ENCODE measurements around the gene CDC73. TPM values are rescaled to one million over a fixed set of nuclear protein-coding genes. Genes with fewer than 3 reads are reported as not detected.

CDC73 gene
- total RNA-seq, 1 experiment from 2014 or later: 62.5 TPM

DNA sequence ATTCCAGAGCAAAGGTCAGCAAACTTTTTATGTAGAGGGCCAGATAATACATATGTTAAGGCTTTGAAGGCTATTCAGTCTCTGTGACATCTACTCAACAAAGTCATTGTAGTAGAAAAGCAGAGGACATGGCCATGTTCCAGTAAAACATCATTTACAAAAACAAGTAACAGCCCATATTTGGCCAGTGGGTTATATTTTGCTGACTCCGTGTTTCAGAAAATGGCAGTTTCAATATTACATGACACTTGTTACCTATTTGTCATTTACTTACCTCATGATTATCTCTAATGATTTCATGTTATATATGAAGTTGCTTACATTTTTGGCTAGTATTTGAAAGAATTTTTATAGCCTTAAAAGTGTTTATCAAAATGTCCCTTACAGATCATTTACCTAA, 182.0 kb downstream of the CDC73 start:
- Histone ChIP-seq H3K79me1 (ENCODE audit: insufficient read depth, low read depth, low read length, poor library complexity, severe bottlenecking) (no peaks in the 10 kb centered on the region), H3K27me3 (ENCODE audit: insufficient read depth, low read length) (no peaks in the 10 kb centered on the region), H3K4me1 (ENCODE audit: insufficient read depth, low read length) (no peaks in the 10 kb centered on the region), H4K8ac (replicated peaks; ENCODE audit: insufficient read length, low read depth, low read length) (no peak overlapping the region), H2AFZ (ENCODE audit: low read length) (no peak overlapping the region), H2BK5ac (ENCODE audit: insufficient read length, low read length) (no peak overlapping the region), H2BK12ac (ENCODE audit: insufficient read length, low read depth, low read length) (no peak overlapping the region), H4K20me1 (ENCODE audit: control insufficient read depth, insufficient read depth, insufficient read length) (no peaks in the 10 kb centered on the region), H3K9ac (ENCODE audit: extremely low read depth, insufficient read length, low read length) (no peak overlapping the region), H3K23me2 (ENCODE audit: insufficient read length, low read depth, low read length, poor library complexity, severe bottlenecking) (no peaks in the 10 kb centered on the region), H4K91ac (ENCODE audit: insufficient read length, low read depth, low read length) (no peak overlapping the region), H3T11ph (ENCODE audit: low read length) (no peak overlapping the region), H2AK5ac (ENCODE audit: insufficient read length, low read length) (no peak overlapping the region), H3K4me2 (ENCODE audit: insufficient read depth, insufficient read length, low read length) (no peak overlapping the region), H3K56ac (ENCODE audit: insufficient read length, low read depth, low read length) (no peak overlapping the region), H3K4ac (ENCODE audit: low read depth, low read length) (no peak overlapping the region), H3K23ac (ENCODE audit: insufficient read length, low read depth, low read length) (no peak overlapping the region), H2BK120ac (ENCODE audit: low read depth, low read length, poor library complexity, severe bottlenecking) (no peak overlapping the region), H3K9me3 (ENCODE audit: control insufficient read depth, low read depth, low read length) (no peaks in the 10 kb centered on the region), H3K27ac (ENCODE audit: insufficient read length, low read depth, low read length) (no peak overlapping the region), H2BK20ac (ENCODE audit: low read depth, low read length, poor library complexity, severe bottlenecking) (no peak overlapping the region), H3K79me2 (ENCODE audit: insufficient read depth, low read length) (no peaks in the 10 kb centered on the region), H2BK15ac (ENCODE audit: low read depth, low read length) (no peak overlapping the region), H3K14ac (ENCODE audit: insufficient read depth, low read length) (no peak overlapping the region), H4K5ac (ENCODE audit: insufficient read length, low read depth, low read length) (no peak overlapping the region), H3K18ac (ENCODE audit: insufficient read length, low read depth, low read length) (no peak overlapping the region)
- Mint-ChIP-seq H3K27ac (no peak overlapping the region), H3K27me3 (ENCODE audit: low read depth) (no peaks in the 10 kb centered on the region; the same call in 1 of the 2 replicates), H3K4me3 (no peak overlapping the region), H3K36me3 (ENCODE audit: insufficient read depth in 1 of 3, low read depth in 3 of 3) (no peaks in the 10 kb centered on the region), H3K9me3 (no peaks in the 10 kb centered on the region), H3K4me1 (no peaks in the 10 kb centered on the region)
- TF ChIP-seq, protein P1, sequence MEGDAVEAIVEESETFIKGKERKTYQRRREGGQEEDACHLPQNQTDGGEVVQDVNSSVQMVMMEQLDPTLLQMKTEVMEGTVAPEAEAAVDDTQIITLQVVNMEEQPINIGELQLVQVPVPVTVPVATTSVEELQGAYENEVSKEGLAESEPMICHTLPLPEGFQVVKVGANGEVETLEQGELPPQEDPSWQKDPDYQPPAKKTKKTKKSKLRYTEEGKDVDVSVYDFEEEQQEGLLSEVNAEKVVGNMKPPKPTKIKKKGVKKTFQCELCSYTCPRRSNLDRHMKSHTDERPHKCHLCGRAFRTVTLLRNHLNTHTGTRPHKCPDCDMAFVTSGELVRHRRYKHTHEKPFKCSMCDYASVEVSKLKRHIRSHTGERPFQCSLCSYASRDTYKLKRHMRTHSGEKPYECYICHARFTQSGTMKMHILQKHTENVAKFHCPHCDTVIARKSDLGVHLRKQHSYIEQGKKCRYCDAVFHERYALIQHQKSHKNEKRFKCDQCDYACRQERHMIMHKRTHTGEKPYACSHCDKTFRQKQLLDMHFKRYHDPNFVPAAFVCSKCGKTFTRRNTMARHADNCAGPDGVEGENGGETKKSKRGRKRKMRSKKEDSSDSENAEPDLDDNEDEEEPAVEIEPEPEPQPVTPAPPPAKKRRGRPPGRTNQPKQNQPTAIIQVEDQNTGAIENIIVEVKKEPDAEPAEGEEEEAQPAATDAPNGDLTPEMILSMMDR (conservative IDR thresholded peaks at IDR 0.05): no peak
- no peak for DNase-seq
- no CpG with 5 or more reads among the region's 1 CpG for WGBS (ENCODE audit: extremely low coverage, insufficient read length, low lambda C conversion rate)

Small RNA genes within 50 kb of the gene (microRNA-seq; reads per million reads assigned to microRNA genes)
- not detected for gene MIR1278 (ENCODE audit: borderline microRNAs expressed)

Other genes starting within 250 kb of the CDC73 start
- gene UCHL5, start 62.7 kb upstream of the CDC73 start, total RNA-seq (2021): 40.9 and 42.1 TPM in 2 replicates
- gene RO60, start 62.4 kb upstream of the CDC73 start, total RNA-seq (2021): 79.5 and 84.7 TPM in 2 replicates
- 7.8 and 10.1 TPM in 2 replicates for gene GLRX2, start 16.6 kb upstream of the CDC73 start, total RNA-seq (2021)
- gene B3GALT2, start 64.6 kb downstream of the CDC73 start, total RNA-seq (2021): not detected in 2 replicates

All from H9 (cell line).